ENCODE results near the gene CADPS.

DNA sequence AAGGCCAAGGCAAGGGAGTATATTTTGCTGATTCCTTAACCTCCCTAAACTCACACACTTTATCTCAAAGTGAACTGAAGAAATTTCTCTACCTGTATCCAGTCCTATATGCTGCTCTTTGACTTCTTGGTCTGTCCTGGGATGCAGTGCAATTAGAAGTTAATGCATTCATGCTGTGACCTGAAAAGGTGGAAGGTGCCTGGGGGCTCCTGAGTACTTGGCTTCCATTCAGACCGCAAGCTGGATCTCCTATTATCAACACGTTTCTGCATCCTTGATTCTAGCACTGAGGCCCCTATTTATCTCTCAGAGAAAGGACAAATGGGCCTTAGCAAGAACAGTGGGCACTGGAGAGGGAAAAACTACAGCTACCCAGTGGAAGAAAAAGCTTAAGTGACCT, 17.7 kb upstream of the CADPS start:
- TF ChIP-seq, protein P1, sequence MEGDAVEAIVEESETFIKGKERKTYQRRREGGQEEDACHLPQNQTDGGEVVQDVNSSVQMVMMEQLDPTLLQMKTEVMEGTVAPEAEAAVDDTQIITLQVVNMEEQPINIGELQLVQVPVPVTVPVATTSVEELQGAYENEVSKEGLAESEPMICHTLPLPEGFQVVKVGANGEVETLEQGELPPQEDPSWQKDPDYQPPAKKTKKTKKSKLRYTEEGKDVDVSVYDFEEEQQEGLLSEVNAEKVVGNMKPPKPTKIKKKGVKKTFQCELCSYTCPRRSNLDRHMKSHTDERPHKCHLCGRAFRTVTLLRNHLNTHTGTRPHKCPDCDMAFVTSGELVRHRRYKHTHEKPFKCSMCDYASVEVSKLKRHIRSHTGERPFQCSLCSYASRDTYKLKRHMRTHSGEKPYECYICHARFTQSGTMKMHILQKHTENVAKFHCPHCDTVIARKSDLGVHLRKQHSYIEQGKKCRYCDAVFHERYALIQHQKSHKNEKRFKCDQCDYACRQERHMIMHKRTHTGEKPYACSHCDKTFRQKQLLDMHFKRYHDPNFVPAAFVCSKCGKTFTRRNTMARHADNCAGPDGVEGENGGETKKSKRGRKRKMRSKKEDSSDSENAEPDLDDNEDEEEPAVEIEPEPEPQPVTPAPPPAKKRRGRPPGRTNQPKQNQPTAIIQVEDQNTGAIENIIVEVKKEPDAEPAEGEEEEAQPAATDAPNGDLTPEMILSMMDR (conservative IDR thresholded peaks at IDR 0.05; ENCODE audit: low read depth, low read length): no peak
- TF ChIP-seq RAD21 (IDR thresholded peaks at IDR 0.05; ENCODE audit: low read length) (no peak), POLR2A (IDR thresholded peaks at IDR 0.05; ENCODE audit: low read depth, low read length) (no peak), USF2 (IDR thresholded peaks at IDR 0.05; ENCODE audit: low read depth, low read length) (no peak), RFX5 (IDR thresholded peaks at IDR 0.05; ENCODE audit: low read depth, low read length) (no peak), BHLHE40 (IDR thresholded peaks at IDR 0.05; ENCODE audit: low read depth, low read length) (no peak), SMC3 (IDR thresholded peaks at IDR 0.05; ENCODE audit: low read depth, low read length) (no peak), MAZ (IDR thresholded peaks at IDR 0.05; ENCODE audit: borderline replicate concordance, low read depth, low read length) (no peak), RCOR1 (IDR thresholded peaks at IDR 0.05; ENCODE audit: insufficient replicate concordance, low read length) (no peak), ELK1 (IDR thresholded peaks at IDR 0.05; ENCODE audit: borderline replicate concordance, low read depth, low read length) (no peak), NFE2L2 (IDR thresholded peaks at IDR 0.05; ENCODE audit: low read depth, low read length) (no peak), FOS (IDR thresholded peaks at IDR 0.05; ENCODE audit: low read depth, low read length) (no peak), CHD1 (IDR thresholded peaks at IDR 0.05; ENCODE audit: low read depth, low read length) (no peak)
